ENCODE measurements around the gene ST8SIA1. TPM values are rescaled to one million over a fixed set of nuclear protein-coding genes. Genes with fewer than 3 reads are reported as not detected.

Gene ST8SIA1
- total RNA-seq, 4 donors from 2014 or later = 6.9 to 18.0 (median 11.4) TPM

DNA sequence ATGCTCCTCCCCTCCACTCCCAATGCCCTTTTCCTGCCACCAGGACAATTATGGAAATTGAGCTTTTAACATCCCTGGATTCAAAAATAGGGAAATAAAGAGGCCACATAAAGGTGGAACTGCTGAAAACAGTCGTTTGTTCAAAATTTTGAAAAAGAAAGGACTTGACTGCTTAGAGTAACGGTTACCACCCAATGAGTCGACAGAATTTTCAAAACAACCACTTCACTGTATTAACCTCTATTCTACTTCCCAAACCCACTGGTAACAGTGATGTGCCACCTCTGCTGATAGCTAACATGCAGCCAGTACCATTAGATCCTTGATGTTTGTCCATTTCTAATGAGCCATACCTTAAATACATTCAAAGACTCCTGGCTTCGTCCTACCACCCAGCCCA, 4.9 kb downstream of the ST8SIA1 start:
- H3K27ac ChIP-seq = no peak overlapping the region
- H3K4me1 ChIP-seq = peaks cover 22% of the 10 kb centered on the region
- 81% methylated on average over 4 of the region's 4 CpGs for WGBS
- no peak overlapping the region for H3K4me3 ChIP-seq
- H3K27me3 ChIP-seq = peaks cover 3% of the 10 kb centered on the region
- TF ChIP-seq EP300 (IDR thresholded peaks at IDR 0.05) = no peak
- TF ChIP-seq POLR2A (IDR thresholded peaks at IDR 0.05) = no peak
- TF ChIP-seq POLR2AphosphoS5 (IDR thresholded peaks at IDR 0.05) = no peak
- no peak for TF ChIP-seq CTCF (IDR thresholded peaks at IDR 0.05)
- DNase-seq (ENCODE audit: low spot score in 2 of 2) = no peak
- no peaks in the 10 kb centered on the region for H3K9me3 ChIP-seq
- no peaks in the 10 kb centered on the region for H3K36me3 ChIP-seq

- no peak overlapping the region for H3K4me3 ChIP-seq
- WGBS = 65% methylated on average over 4 of the region's 4 CpGs
Measured at GRCh38 chr12:22325218-22325617, 9.3 kb downstream of the ST8SIA1 start.

DNA sequence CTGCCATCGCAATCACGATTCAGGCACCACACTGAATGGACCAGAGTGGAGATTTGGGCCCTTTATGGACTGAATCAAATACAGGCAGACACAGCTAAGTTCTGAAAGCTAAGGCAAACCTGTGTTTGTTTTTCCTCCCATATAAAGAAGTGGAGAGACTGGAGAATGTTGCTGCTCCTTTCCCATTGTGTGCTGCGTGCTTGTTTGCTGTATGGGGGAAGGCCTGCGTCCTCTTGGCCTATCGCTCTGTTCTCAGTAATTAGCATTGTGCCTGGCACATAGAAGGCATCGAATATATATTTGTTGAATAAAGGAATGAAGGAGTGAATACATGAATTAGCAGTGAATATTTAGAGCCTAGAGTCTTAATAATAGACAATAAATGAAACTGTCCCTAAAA, 12.4 kb downstream of the ST8SIA1 start:
- no peaks in the 10 kb centered on the region for H3K4me1 ChIP-seq
- H3K9me3 ChIP-seq = no peaks in the 10 kb centered on the region
- no peak overlapping the region for H3K4me3 ChIP-seq
- 94% methylated on average over 6 of the region's 6 CpGs for WGBS
- H3K27ac ChIP-seq = no peak overlapping the region
- TF ChIP-seq CTCF (IDR thresholded peaks at IDR 0.05) = no peak
- TF ChIP-seq POLR2A (IDR thresholded peaks at IDR 0.05) = no peak
- no peak for TF ChIP-seq EP300 (IDR thresholded peaks at IDR 0.05)
- TF ChIP-seq POLR2AphosphoS5 (IDR thresholded peaks at IDR 0.05) = no peak
- no peaks in the 10 kb centered on the region for H3K27me3 ChIP-seq
- H3K36me3 ChIP-seq = no peaks in the 10 kb centered on the region
- no peak for DNase-seq (ENCODE audit: low spot score in 2 of 2)

More at GRCh38 chr12:22325218-22325617, 9.3 kb downstream of the ST8SIA1 start:
- TF ChIP-seq EP300 (IDR thresholded peaks at IDR 0.05) (no peak), POLR2A (IDR thresholded peaks at IDR 0.05) (no peak), CTCF (IDR thresholded peaks at IDR 0.05) (no peak), POLR2AphosphoS5 (IDR thresholded peaks at IDR 0.05) (no peak)
- Histone ChIP-seq H3K9me3 (no peaks in the 10 kb centered on the region), H3K4me1 (no peaks in the 10 kb centered on the region), H3K27me3 (no peaks in the 10 kb centered on the region), H3K36me3 (no peaks in the 10 kb centered on the region), H3K27ac (no peak overlapping the region)
- no peak for DNase-seq (ENCODE audit: low spot score in 2 of 2)

GRCh38 chr12:22321638-22322037, 12.9 kb downstream of the ST8SIA1 start:
- Histone ChIP-seq H3K27ac (no peak overlapping the region), H3K36me3 (no peaks in the 10 kb centered on the region), H3K4me3 (no peak overlapping the region), H3K9me3 (no peaks in the 10 kb centered on the region), H3K4me1 (no peaks in the 10 kb centered on the region), H3K27me3 (no peaks in the 10 kb centered on the region)
- 67% methylated on average over 2 of the region's 2 CpGs for WGBS
- TF ChIP-seq CTCF (IDR thresholded peaks at IDR 0.05) (no peak), EP300 (IDR thresholded peaks at IDR 0.05) (no peak), POLR2A (IDR thresholded peaks at IDR 0.05) (no peak), POLR2AphosphoS5 (IDR thresholded peaks at IDR 0.05) (no peak)
- no peak for DNase-seq (ENCODE audit: low spot score in 2 of 2)

- H3K27ac ChIP-seq = no peak overlapping the region
Measured at GRCh38 chr12:22321018-22321605, 13.4 kb downstream of the ST8SIA1 start.

More at GRCh38 chr12:22321018-22321605, 13.4 kb downstream of the ST8SIA1 start:
- no peaks in the 10 kb centered on the region for H3K4me1 ChIP-seq
- no peaks in the 10 kb centered on the region for H3K27me3 ChIP-seq
- no peaks in the 10 kb centered on the region for H3K36me3 ChIP-seq
- no peak for DNase-seq (ENCODE audit: low spot score in 2 of 2)
- TF ChIP-seq CTCF (IDR thresholded peaks at IDR 0.05) = no peak
- no peak for TF ChIP-seq POLR2AphosphoS5 (IDR thresholded peaks at IDR 0.05)
- TF ChIP-seq POLR2A (IDR thresholded peaks at IDR 0.05) = no peak
- no peak for TF ChIP-seq EP300 (IDR thresholded peaks at IDR 0.05)
- H3K9me3 ChIP-seq = no peaks in the 10 kb centered on the region
- H3K4me3 ChIP-seq = no peak overlapping the region
- WGBS = 97% methylated on average over 11 of the region's 11 CpGs

Measured in suprapubic skin (tissue), 4 donors.